GM12874 (cell line): ENCODE results near the gene SLC31A2.

Experiments
- CTCF ChIP-seq: IDR thresholded peaks from 2 replicates; pipeline ENCODE4 v1.5.1; 2011; ENCODE audit warnings: low read depth, mild to moderate bottlenecking, control low read depth, low read length, moderate library complexity; ENCODE audit not compliant: insufficient read depth

SLC31A2 gene

GRCh38 chr9:113138760-113139159 lies 12.0 kb upstream of the SLC31A2 start:
- no peak for TF ChIP-seq CTCF

- no peak for TF ChIP-seq CTCF
These were observed 11.5 kb upstream of the SLC31A2 start for GRCh38 chr9:113139225-113139829.

- TF ChIP-seq CTCF, result no peak
These were observed 10.9 kb upstream of the SLC31A2 start for GRCh38 chr9:113139953-113140352.

GRCh38 chr9:113143432-113144227 lies 7.2 kb upstream of the SLC31A2 start:
- no peak for TF ChIP-seq CTCF

- no peak for TF ChIP-seq CTCF
These were observed 2.5 kb upstream of the SLC31A2 start for GRCh38 chr9:113148372-113148705.

- TF ChIP-seq CTCF, result no peak
These were observed 1.9 kb upstream of the SLC31A2 start for GRCh38 chr9:113148781-113149510.
